ACHN (cell line): ENCODE data around the gene SDR39U1.
"Not testable (repeated sequence)": the region's sequence is repeated elsewhere in the genome, so short reads cannot be mapped to it uniquely, and the experiment has no call there.

Experiments used
- DNase-seq: peaks from one replicate; pipeline ENCODE4 v3.0.0-alpha.2; 2015
- in situ Hi-C: cut with HindIII; loops from 2 replicates; pipeline ENCODE4 v1.10.0; 2017; ENCODE audit warnings: low sequenced_read_pairs, low pct_ligation_motif_present, low pct_unique_long_range_greater_than_20kb

Gene SDR39U1

DNA sequence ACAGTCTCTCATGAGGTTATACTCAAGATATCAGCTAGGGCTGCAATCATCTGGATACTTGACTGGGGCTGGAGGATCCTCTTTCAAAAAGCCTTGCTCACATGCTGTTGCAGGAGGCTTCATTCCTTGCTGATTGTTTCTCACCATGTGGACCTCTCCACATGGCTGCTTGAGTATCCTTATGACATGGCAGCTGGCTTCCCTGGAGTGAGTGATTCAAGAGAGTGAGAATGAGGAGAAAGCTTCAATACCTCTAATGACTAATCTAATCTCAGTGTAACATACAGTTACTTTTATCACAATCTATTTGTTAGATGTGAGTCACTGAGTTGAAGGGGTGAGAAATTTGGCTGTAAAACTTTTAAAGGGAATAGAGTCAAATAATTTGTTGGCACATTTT is 14.4 kb upstream of the SDR39U1 start:
- no peak for DNase-seq
- in situ Hi-C loops: no loop called here

GRCh38 chr14:24450828-24451227 is 8.3 kb upstream of the SDR39U1 start:
- in situ Hi-C loops, DNase-seq: not testable (repeated sequence)

- in situ Hi-C loops: no loop called here
- DNase-seq: peak; percentile 20
These were observed 583 bp upstream of the SDR39U1 start for GRCh38 chr14:24443053-24443665.

DNA sequence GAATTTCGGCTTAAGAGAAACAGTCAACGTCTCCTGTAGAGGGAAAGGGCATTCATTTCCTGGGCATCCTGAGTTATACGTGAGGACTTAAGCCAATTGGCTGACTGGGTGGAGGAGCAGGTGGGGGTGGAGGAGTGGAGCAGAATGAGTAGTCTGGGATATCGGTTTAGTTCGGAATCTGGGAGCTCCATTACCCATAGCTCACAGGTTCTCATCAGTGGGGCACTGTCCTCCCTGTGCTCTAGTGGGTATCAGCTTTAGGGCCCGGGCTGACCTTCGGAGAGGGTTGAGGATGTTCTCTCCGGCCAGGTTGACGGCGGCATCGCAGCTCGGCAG is 704 bp downstream of the SDR39U1 start:
- in situ Hi-C loops: no loop called here
- peak; percentile 51 for DNase-seq

GRCh38 chr14:24441485-24441884 is 1.1 kb downstream of the SDR39U1 start:
- DNase-seq: no peak

DNA sequence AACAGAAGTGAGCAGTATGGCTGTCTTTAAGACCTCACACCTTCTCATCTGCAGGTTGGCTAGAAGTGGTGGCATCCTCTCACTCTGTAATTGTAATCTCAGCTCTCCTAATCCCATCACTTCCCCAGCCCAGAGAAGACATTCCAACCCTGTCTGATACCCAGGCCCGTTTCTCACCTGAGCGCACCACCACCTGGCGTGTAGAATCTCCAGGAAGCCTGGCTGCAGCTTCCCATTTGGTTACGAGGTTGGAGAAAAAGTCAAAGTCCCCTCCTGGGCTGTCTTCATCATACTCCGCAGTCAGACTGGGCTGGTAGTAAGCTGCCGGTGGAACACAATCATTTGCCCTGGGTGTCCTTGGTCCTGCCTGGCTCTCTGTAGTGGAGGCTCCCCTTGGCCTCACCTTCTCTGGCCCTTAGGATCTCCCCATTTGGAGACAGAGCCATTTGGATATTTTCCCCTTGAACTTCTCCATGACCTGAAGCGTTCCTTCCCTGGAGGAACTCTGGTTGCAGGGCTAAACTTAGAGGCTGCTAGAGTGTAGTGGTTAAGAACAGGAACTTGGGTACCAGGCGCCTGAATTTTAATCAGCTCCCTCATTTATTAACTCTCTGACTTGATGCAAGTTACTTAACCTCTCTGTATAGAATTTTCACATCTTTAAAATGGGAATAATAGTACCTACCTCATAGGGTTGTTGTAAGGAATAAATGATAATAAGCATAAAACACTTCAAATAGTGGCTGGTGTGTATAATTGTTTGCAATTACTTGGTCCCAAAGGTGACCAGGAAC is 1.8 kb downstream of the SDR39U1 start:
- no peak for DNase-seq
- in situ Hi-C loops: no loop called here

More at GRCh38 chr14:24441485-24441884, 1.1 kb downstream of the SDR39U1 start:
- in situ Hi-C loops: no loop called here

DNA sequence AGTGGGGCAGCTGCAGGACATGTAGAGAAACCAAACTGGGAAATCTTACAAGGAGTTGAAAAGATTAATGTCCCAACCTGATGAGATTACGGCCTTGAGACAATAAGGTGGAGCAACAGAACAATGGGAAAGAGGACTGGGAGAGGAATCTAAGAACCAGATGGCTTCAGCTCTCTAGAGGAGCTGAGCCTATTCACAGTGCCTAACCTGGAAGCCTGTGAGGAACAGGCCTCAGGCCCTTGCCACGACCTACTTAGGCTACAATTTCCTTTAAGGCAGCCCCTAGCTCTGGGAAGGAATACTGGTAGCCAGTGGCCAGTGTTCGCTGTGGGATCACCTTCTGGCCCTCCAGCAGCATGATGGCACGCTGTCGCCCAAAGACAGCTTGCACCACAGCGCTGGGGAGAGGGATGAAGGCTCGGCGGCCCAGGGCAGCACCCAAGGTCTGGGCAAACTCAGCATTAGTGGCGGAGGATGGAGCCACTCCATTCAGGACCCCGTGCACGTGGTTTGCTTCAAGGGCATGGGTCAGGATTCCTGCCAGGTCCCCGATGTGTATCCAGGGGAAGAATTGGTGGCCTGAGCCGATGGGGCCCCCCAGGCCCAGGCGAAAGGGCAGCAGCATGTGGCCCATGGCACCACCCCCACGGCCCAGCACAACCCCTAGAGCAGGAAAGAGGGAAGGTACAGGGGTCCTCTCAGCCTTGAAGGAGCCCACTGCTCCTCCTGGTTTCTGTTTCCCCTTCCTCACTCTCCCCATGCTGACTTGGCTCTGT is 2.6 kb downstream of the SDR39U1 start:
- no peak for DNase-seq
- in situ Hi-C loops: no loop called here

- in situ Hi-C loops: no loop called here
- DNase-seq: no peak
These were observed 3.3 kb downstream of the SDR39U1 start for GRCh38 chr14:24439257-24439656.

DNA sequence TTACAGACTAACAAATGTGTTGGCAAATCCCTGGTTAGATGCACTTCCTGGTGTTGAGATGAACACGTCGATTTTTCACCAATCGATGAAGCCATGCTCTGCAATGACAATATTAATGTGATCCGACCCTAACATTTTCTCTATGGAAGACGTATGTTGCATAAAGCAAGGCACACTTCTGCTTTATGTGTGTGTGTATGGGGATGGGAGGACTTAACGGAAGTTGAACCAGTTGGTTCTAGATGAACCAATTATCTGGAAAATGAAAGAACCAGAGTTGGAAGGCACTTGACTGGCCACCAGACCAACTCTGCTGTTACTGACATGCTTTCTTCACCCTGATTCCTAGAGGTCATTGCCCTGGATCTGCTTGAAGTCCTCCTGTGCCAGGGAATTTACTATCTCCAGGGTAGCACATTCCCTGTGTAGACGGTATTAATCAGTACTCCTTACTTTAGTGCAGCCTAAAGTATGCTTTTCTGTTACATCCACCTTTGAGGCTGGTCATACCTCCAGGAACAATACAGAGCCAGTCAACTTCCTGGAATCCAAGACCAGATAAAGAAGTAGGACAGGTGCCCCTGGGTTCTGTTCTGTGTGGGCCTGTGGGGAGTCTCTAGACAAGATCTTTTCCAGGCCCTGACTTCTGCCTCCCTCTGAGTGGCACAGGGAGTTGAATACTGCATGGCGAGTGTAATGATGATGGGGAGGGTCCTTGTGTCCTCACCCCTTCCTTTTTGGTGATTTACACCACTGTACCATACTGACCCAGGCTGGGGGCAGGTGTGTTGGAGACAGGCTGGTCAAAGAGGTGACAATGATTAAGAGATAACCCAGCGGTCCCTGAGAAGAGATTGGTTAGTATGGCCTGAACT is 4.1 kb downstream of the SDR39U1 start:
- DNase-seq: no peak
- in situ Hi-C loops: no loop called here

GRCh38 chr14:24437736-24438067 is 4.9 kb downstream of the SDR39U1 start:
- in situ Hi-C loops: no loop called here

DNA sequence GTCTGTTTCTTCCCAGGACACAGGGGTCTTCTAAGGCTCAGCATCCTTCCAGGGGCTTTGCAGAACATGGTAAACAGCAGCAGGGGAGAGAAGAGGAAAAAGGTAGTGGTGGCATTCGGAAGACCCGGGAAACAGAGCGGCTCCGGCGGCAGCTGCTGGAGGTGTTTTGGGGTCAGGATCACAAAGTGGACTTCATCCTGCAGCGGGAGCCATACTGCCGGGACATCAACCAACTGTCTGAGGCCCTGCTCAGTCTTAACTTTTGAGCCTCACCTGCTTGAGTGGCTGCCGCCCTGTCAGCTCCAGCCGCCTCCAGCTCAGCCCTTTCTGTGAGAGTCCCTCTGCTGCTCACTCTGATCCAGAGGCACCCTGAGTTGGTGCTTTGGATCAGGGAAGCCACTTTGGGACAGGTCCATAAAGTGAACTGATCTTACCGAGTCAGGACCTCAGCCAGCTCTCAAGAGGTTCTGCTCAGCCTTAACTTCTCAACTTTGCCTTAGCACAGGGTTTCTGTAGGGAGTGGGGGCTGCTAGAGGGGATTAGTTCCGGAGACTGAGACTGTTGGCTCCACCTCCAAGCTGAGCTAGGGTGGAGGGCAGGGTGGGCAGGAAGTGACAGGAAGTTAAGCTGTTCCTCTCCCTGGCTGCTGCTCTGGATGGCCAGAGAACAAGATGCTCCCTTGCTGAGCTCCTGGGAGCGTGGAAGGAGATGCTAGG is 5.4 kb downstream of the SDR39U1 start:
- DNase-seq: no peak
- in situ Hi-C loops: no loop called here

More at GRCh38 chr14:24437736-24438067, 4.9 kb downstream of the SDR39U1 start:
- no peak for DNase-seq

DNA sequence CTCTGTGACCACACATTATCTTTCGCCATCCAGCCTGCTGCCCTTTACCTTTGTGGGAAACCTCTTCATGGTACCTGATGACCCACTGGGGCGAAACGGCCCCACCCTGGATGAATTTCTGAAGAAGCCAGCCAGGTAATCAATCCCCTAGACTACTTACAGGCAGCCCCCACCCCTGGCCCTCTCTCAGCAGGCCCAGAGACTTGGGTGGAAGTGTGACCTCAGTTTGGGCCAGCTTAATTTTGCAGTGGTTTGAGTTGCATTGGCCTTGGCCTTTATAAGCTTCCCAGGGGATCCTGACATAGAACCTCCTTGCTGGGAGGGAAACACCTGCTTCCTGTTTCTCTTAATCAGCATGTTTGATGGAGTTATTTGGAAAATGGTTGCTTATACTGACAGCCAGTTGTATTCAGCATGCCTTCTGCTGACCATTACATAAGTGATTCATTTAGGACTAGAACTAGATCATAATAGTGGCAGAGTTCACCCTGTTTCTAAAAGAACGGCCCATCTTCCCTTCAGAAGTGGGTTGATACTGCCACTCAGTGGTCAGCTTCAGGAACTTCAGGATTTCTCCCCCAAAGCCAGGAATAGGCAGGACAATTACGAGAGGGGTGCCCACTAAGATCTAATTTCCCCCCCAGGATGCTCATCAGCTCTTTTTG is 6.1 kb downstream of the SDR39U1 start:
- DNase-seq: peak; percentile 60
- in situ Hi-C loops: no loop called here

DNA sequence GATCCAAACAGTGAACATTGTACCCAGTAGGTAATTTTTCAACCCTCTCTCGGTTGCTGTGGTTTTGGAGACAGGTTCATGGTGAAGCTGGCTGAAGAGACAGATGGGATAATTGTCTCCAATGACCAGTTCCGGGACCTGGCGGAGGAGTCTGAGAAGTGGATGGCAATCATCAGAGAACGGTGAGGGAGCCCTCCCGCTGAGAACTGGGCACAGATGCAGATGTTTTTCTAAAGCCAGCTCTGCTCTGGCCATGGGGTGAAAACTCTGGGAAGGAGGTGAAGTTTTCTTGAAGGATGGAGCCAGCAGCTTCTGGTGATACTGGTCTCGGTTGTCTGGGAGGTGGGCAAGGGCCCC is 6.6 kb downstream of the SDR39U1 start:
- in situ Hi-C loops: no loop called here
- no peak for DNase-seq

DNA sequence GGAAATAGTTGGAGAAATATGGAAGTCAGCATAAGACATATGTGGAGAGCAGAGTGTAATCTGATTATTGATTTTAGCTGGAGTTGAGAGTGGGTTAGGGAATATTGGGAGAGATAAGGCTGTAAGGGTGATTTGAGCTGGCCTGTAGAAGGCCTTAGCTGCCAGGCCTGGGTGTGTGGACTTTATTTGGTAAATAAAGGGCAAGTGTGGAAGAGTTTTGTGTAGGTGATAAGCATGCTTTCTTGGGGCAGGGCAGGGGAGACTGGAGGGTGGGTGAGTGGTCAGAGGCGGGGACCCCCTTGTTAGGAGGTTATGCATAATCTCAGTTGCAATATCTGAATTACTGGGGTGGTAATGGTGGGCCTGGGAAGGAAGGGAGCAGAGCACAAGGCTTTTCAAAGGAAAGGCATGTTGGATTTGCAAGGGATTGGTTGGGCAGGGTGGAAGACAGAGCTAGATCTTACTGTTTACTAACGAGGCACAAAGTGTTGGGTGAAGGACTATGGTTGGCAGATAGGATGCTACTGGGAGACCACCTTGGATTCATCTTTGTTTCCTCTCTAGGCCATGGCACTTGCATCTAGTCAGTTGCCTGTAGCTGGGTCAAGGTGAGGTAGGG is 7.3 kb downstream of the SDR39U1 start:
- in situ Hi-C loops: no loop called here
- no peak for DNase-seq

DNA sequence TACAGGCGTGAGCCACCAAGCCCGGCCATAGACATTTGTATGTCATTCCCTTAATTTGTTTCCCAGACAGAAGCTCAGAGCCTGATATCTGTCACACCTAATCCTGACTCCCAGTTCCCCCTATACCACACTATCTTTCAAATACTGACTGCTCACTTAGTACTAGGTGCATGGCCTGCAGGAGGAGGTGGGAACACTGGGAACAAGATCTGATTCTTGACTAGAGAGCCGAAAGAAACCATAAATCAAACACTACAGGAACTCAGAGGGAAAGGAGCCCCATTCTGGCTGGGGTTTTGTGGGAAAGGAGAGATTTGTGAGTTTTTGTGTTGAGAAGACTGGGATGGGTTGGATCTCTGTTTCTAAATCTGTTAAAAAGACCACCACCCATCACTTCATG is 7.9 kb downstream of the SDR39U1 start:
- in situ Hi-C loops: no loop called here
- no peak for DNase-seq

- in situ Hi-C loops: no loop called here
- DNase-seq: no peak
These were observed 8.5 kb downstream of the SDR39U1 start for GRCh38 chr14:24434036-24434435.
